Measurements from ENCODE around the gene CLDN10.

Gene CLDN10

GRCh38 chr13:95626768-95627167, 74.2 kb downstream of the CLDN10 start:
- no peak overlapping the region for H3K4me3 ChIP-seq (ENCODE audit: low read length)
- TF ChIP-seq, protein P1, sequence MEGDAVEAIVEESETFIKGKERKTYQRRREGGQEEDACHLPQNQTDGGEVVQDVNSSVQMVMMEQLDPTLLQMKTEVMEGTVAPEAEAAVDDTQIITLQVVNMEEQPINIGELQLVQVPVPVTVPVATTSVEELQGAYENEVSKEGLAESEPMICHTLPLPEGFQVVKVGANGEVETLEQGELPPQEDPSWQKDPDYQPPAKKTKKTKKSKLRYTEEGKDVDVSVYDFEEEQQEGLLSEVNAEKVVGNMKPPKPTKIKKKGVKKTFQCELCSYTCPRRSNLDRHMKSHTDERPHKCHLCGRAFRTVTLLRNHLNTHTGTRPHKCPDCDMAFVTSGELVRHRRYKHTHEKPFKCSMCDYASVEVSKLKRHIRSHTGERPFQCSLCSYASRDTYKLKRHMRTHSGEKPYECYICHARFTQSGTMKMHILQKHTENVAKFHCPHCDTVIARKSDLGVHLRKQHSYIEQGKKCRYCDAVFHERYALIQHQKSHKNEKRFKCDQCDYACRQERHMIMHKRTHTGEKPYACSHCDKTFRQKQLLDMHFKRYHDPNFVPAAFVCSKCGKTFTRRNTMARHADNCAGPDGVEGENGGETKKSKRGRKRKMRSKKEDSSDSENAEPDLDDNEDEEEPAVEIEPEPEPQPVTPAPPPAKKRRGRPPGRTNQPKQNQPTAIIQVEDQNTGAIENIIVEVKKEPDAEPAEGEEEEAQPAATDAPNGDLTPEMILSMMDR (IDR thresholded peaks at IDR 0.05; ENCODE audit: insufficient read depth, low read depth, low read length, missing control alignments) = no peak
- no peak for DNase-seq (ENCODE audit: low read depth)

- DNase-seq (ENCODE audit: low read depth) = peak; percentile 59
- TF ChIP-seq, protein P1 (IDR thresholded peaks at IDR 0.05; ENCODE audit: insufficient read depth, low read depth, low read length, missing control alignments) = no peak
- H3K4me3 ChIP-seq (ENCODE audit: low read length) = no peak overlapping the region
Measured at GRCh38 chr13:95627590-95627989, 75.1 kb downstream of the CLDN10 start.

DNA sequence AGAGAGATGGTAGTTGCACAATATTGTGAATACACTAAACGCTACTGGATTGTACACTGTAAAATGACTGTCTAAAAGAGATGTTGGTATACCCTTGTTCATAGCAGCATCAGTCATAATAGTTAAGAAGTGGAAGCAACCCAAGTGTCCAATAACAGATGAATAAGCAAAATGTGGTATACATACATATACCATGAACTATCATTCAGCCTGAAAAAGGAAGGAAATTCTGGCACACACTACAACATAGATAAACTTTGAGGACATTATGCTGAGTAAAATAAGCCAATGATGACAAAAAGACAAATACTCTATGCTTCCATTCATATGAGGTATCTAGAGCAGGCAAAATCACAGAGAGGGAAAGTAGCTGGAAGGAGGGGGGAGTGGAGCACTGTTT, 76.0 kb downstream of the CLDN10 start:
- no peak for DNase-seq (ENCODE audit: low read depth)
- TF ChIP-seq, protein P1 (IDR thresholded peaks at IDR 0.05; ENCODE audit: insufficient read depth, low read depth, low read length, missing control alignments) = no peak
- H3K4me3 ChIP-seq (ENCODE audit: low read length) = no peak overlapping the region

DNA sequence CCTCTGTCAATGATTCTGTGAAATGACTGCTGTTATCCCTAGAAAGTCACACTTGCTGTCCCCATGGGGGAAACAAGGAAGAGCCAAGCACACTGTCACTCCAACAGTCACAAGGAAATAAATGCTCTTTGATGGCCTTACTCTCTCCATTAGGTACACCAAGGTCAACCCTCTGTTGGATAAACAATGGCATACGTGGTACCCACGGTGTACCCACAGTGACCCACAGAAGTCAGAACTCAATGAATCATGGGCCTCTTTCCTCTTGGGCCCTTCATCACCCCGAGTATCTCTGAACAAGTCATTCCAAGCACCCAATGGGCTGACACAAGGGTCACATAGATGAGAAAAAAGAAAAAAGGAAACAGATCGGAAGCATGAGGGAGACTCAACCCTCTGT, 76.6 kb downstream of the CLDN10 start:
- H3K4me3 ChIP-seq (ENCODE audit: low read length) = no peak overlapping the region
- no peak for DNase-seq (ENCODE audit: low read depth)
- TF ChIP-seq, protein P1 (IDR thresholded peaks at IDR 0.05; ENCODE audit: insufficient read depth, low read depth, low read length, missing control alignments) = no peak

All from epithelial cell of esophagus (primary cell).